ENCODE measurements around the gene C11orf21.

DNA sequence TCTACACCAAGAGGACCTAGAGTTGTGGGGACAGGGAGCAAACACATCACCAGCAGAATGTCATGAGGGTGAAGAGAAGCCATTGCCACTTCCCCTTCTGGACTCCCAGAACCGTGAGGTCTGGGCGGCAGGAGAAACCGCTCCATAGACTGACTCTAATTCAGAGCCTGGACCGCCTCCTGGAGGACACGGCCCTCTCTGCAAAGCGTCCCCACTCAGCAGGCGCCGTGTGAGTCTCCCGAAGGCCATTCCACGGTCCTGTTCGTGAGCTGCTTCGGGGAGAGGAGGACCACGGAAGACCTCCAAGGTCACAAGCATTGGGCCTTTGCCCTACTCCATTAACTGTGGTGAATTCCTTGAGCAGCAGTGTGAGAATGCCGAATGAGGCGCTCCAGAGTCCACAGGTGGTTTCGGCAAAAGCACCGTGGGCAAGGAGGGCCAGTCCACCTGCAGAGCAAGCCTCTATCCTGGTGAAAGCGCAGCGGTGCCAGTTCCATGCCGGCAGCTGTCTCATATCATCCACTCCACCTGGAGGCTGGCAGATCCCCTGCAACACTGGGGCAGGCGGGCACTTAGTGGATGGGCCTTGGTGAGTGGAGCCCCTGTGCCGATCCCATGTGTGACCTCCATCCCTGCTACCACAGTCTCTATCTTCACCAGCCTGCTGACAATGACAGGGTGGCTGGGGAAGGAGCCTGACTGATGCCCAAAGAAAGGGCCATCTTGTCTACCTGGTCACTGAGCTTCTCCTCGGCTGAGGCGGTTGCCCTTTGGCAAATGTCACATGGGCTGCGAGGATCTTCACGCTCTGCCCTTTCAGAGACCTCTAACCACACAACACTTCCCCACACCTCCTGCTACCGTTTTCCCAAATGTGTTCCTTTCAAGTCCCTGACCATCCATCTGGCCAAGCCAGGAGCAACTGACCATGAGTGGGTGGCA, 7.5 kb downstream of the C11orf21 start:
- TF ChIP-seq, protein P1, sequence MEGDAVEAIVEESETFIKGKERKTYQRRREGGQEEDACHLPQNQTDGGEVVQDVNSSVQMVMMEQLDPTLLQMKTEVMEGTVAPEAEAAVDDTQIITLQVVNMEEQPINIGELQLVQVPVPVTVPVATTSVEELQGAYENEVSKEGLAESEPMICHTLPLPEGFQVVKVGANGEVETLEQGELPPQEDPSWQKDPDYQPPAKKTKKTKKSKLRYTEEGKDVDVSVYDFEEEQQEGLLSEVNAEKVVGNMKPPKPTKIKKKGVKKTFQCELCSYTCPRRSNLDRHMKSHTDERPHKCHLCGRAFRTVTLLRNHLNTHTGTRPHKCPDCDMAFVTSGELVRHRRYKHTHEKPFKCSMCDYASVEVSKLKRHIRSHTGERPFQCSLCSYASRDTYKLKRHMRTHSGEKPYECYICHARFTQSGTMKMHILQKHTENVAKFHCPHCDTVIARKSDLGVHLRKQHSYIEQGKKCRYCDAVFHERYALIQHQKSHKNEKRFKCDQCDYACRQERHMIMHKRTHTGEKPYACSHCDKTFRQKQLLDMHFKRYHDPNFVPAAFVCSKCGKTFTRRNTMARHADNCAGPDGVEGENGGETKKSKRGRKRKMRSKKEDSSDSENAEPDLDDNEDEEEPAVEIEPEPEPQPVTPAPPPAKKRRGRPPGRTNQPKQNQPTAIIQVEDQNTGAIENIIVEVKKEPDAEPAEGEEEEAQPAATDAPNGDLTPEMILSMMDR (IDR thresholded peaks at IDR 0.05): peak in 1 of 6 experiments; percentile 10
- no peak for TF ChIP-seq POLR2AphosphoS5 (IDR thresholded peaks at IDR 0.05)
- no peak for TF ChIP-seq POLR2A (IDR thresholded peaks at IDR 0.05)
- TF ChIP-seq EP300 (IDR thresholded peaks at IDR 0.05): no peak

All from upper lobe of left lung (tissue), 4 donors.